KOPT-K1 (cell line): ENCODE results near the gene PRDM13.
"Not testable (repeated sequence)": the region's sequence is repeated elsewhere in the genome, so short reads cannot be mapped to it uniquely, and the experiment has no call there.

ENCODE experiments used
- H3K27ac ChIP-seq: fragments of 200-600 bp; sonication (generic); 2 replicates; pipeline ENCODE4 v1.5.1; 2016; ENCODE audit warnings: antibody characterized with exemption, mild to moderate bottlenecking, low read depth, low read length; ENCODE audit not compliant: poor library complexity, severe bottlenecking
- H3K36me3 ChIP-seq: fragments of 200-600 bp; sonication (generic); 2 replicates; pipeline ENCODE4 v1.5.1; 2017; ENCODE audit warnings: antibody characterized with exemption, mild to moderate bottlenecking, low read length, moderate library complexity; ENCODE audit not compliant: insufficient read depth
- H3K9me3 ChIP-seq: fragments of 200-600 bp; sonication (generic); 2 replicates; pipeline ENCODE4 v1.5.1; 2017; ENCODE audit warnings: antibody characterized with exemption, low read length, mild to moderate bottlenecking; ENCODE audit not compliant: insufficient read depth, poor library complexity, severe bottlenecking

PRDM13 gene

DNA sequence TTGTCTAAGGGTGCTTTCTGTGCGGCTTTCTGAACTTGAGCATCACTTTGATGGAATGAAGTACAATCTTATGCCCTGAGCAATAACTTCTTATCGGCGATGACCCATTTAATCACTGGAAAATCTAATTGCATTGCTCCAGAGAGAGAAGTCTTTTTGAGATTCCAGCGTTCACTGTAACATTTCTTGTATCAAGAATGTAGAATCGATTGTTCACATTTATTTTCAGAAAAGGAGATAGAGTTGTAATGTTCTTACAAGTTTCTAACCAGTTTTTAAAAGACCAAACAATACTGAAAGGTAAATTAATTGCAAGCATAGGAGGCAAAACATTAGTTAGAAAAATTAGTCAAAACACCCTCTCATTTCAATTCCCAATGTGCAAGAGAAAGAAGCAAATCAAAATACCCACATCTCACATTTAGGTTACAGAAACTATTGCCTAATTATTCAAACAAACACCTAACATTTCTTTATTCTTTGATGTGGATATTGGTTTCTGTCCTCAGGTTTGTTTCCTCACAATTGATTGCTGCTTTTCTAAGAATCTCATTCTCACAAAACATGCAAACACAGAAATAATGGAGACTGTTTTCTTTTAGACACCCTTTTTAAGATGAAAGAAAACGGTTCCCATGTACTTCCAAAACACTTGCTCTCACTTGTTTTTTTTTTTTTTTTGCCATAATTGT lies 14.8 kb upstream of the PRDM13 start:
- Histone ChIP-seq H3K36me3 (no peaks in the 10 kb centered on the region), H3K9me3 (no peaks in the 10 kb centered on the region), H3K27ac (no peak overlapping the region)

DNA sequence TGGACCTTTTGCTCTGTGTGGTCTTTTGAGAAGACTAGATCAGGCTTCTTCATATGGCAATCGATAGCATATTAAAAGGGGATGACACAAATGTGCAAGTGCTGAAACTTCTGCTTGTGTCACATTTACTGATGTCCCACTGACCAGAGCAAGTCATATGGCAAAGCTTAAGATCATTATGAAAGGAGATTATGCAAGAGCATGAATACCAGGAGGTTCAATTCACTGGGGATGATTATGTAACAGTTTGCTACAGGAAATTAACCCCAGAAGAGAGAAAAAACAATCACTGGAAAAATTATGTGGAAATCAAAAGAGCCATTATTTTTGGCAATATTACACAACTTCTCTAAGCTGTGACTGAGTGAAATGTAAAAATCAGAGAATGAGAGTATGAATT lies 13.7 kb upstream of the PRDM13 start:
- H3K27ac ChIP-seq = no peak overlapping the region
- no peaks in the 10 kb centered on the region for H3K9me3 ChIP-seq

DNA sequence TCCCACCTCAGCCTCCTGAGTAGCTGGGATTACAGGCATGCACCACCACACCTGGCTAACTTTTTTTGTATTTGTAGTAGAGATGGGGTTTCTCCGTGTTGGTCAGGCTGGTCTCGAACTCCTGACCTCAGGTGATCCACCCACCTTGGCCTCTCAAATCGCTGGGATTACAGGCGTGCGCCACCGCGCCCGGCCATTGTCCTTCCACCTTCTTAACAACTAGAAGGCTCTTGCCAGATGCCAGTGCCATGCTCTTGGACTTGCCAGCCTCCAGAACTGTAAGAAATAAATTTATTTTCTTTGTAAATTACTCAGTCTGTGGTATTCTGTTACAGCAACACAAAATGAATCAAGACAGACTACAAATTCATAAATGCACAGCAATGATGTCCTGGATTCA lies 11.9 kb upstream of the PRDM13 start:
- not testable (repeated sequence) for H3K27ac ChIP-seq, H3K36me3 ChIP-seq, H3K9me3 ChIP-seq

More for the DNA sequence above, 13.7 kb upstream of the PRDM13 start:
- no peaks in the 10 kb centered on the region for H3K36me3 ChIP-seq

DNA sequence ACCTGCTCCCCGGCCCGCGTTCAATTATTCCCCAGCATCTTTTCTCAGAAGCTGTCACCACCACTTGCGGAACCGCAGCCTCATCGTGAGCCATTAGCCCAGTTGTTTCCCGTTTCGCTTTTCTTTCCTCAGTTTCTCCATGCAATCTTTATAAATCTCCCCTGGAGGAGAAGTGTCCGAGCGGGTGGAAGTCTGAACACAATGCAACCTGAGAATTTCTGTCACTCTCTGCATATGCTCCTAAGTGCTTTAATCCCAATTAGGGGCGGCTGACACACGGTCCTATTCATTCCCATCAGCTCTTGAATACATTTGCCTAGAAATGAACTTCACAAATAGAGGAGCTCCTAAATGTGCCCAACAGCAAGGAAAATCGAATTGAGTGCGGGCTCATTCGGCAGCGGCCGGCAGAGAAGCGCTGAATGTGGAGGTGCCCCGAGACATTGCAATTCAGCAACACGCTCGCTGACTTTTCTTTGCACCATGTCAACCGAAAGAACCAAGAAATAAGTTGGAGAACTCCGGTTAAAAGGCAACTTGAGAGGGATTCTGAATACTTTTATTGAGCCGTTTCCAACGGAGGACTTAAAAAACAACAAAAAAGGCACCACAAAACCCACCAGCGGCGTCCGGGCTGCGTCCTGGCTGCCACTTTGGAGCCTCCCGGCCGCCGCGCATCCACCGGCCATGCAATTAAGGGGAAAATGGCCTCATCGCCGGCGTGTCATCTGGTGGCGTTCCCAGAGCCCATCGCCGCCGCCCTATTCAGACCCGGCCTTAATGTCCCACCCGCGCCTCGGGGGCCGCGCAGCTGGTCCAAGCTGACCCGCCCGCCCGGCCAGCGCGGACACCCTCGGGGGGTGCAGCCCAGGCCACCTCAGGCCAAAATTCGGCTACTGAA lies 3.9 kb upstream of the PRDM13 start:
- Histone ChIP-seq H3K9me3 (no peaks in the 10 kb centered on the region), H3K27ac (no peak overlapping the region), H3K36me3 (no peaks in the 10 kb centered on the region)

DNA sequence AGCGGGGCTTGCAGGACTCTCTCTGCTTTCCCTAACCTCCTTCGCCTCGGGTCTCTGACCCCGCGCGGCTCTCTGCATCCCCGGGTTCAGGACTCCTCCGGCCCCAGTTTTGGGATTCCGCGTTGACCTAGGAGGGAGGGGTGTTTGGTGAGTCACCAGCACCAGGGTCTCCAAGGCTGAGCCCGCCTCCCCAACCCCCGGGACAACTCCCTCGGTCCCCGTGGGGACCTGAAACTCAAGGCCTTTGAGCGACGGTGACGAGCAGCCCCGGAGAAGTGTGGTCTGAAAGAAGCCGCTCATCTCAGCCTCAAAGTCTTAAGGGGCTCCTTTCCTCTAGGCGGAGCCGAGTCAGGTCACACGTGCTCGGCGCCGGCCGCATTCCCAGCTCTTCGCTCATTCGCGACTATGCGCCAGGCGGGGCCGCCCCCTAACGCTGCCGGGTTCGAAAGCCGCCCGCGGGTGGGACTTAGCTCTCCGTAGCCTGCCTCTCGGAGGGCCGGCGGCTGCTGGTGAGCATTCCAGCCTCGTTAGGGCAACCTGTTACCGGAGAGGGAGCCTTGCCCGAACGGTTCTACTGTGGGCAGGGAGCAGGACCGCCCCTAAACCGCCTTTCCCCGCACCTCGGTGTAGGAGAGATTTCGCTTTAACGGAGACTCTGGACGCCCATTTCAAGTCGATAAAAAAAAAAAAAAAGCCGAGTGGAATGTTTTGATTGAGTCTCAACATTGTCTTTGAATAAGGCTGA lies 3.0 kb upstream of the PRDM13 start:
- Histone ChIP-seq H3K27ac (no peak overlapping the region), H3K9me3 (no peaks in the 10 kb centered on the region), H3K36me3 (no peaks in the 10 kb centered on the region)

DNA sequence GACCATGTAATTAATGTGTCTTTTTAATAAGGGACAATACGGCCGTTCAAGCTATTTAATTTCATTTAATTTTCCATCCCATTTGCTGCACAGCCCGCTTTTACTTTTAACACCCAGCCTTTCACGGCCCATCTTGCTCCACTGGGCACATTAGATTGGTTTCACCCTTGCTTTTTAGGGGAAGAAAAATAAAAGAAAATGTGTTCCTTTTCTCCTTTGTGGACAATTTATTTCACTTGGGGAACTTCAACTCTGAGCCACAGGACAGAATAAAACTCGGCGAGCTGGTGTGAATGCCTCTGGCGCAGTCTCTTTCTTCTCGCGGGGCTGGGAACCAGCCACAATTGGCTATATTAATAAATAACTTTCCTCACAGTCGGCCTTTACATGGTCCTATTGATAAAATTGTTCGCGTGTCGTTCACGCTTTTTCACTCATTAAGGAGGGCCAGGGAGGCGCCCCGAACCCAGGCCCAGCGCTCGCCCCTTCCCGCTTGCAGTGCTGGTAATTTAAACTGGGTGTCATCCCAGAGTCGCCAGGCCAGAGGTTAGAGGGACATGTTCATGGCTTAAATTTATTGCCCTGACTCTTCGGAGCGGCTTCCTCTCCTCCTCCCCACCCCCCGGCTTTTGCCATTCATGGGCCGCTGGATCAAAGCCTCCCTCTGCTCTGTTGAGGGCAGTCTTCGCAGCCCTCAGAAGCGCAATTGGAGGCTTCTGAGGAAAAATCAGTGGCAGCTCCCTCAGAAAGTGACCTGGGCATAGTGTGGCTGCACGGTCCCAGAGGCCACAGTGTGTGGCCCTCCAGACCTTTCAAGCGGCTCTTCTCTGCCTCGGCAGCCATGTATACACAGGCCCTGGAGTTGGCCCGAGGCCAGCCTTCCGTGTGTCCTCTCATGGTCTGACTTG lies 2.2 kb upstream of the PRDM13 start:
- Histone ChIP-seq H3K9me3 (no peaks in the 10 kb centered on the region), H3K27ac (no peak overlapping the region)

DNA sequence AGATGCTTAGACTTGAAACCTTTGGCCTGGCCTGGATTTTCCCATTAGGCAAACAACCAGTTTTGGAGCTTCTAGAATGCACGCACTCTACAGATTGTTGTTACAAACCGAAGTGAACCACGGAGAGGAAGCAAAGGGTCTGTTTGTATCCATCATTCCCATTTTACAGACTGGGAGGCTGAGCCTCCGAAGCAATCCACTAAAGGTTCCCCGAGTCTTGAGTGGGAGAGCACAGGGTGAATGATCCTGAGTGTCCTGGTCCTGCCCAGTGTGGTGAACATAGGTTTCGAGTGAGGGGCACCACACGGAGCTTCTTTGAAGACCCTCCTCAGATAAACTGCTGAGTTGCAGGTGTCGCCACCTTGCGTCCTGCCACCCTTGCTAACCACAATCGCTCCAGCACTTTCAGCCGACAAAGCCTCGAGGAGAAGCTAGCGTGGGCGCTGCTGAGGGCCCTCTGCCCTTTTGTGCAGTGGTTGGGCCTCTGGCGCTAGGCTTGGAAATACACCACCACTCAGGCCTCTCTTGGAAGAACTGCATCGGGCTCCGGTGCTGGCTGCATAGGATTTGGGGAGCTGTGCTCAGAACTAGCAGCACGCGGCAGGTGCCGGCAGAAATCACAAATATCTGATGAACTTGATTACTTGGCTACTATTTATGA lies 1.4 kb upstream of the PRDM13 start:
- Histone ChIP-seq H3K36me3 (no peaks in the 10 kb centered on the region), H3K27ac (no peak overlapping the region), H3K9me3 (no peaks in the 10 kb centered on the region)

More for the DNA sequence above, 2.2 kb upstream of the PRDM13 start:
- H3K36me3 ChIP-seq = no peaks in the 10 kb centered on the region

DNA sequence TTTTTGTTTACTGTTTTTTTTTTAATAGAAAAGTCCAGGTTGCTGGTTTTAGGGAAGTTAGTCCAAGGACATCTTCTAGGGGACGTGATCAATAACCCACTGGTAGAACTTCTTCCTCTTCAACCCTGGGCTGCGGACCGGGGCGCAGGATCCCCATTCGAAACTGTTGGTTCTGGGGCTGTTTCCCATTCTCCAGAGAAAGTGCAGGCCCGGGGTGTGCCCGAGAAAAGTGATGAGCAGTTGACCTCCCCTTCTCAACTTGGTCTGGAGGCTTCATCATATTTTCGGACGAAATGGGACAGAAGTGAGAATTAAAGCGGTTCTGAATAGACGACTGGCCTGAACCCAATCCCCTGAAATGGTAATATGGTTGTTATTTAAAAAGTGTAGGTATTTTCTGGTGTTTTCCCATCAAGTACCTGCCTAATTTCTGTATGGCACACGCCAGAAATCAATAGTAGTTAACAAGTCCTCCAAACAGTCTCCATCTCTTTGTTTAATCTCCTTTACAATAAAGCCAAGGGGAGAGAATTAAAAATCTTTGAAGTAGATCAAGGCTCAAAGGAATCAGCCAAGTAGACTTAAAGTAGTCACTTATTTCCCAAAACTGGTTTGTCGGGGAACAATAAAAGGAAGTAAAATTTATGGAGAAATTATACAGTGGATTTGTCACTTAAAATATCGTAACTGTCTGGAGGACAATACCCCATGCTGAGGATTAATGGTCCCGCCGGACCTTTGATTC lies 550 bp upstream of the PRDM13 start:
- Histone ChIP-seq H3K36me3 (no peaks in the 10 kb centered on the region), H3K9me3 (no peaks in the 10 kb centered on the region)

DNA sequence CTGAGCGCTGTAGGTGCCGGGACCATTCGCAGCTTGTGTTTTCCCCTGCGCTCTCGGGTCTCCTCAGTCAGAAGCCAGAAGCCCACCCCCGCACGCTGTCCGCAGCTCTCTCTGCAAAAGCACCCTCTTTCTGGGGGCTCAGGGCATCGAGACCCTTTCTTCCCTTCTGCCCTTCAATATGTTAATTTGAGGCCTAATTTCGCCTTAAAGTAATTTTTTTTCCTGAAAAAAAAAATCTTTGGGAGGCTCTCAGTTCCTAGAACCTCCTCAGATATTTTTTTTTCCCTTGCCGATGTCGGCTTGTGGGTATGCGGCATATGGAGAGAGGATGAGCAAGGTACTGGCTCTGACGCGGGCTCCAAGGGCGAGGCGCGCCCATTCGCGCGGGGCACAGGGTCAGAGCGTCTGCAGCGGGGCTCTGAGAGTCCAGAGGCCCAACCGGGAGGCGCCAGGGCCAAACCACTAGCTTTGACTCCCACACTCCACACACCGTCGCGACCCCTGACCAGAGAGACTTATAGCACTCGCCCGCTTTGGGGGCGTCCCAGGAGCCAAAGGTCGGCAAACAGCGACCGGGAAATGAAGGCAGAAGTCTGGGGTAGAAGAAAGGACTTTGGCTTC lies 893 bp downstream of the PRDM13 start:
- H3K9me3 ChIP-seq = no peaks in the 10 kb centered on the region
- no peak overlapping the region for H3K27ac ChIP-seq
- H3K36me3 ChIP-seq = no peaks in the 10 kb centered on the region

More for the DNA sequence above, 550 bp upstream of the PRDM13 start:
- no peak overlapping the region for H3K27ac ChIP-seq

DNA sequence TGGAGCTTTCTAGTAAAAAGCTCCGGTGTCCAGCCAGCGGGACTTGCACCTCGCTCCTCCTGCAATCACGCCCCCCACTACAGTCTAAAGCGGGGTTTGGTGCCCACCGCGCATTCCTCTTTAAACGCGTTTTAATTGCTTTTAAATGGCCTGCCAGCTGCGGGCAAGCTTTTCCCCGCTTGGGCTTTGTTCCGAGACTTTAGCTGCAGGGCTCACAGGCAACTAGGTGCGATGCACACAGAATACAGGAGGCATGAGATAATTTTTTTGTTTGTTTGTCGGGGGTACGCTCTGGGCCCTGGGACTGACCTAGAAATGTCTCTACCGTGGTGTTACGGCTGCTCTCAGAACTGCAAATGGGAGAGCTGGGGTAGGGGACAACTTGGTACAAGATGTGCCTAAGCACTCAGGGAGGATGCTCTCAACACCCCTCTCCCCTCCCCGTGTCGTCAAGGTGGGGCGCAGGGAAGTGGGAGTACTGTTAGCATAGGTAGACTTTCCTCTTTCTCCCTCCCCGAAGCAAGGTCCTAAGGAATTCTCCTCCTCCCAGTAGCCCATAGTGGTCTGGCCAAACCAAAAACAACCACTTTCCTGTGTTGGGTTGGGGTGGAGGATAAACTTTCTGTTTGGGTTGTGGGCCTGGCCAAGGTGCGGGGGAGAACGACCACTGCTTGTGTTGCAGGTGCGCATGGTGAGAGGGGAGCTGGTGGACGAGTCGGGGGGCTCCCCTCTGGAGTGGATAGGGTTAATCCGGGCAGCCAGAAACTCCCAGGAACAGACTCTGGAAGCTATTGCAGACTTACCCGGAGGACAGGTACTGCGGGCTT lies 1.6 kb downstream of the PRDM13 start:
- H3K9me3 ChIP-seq = no peaks in the 10 kb centered on the region
- no peaks in the 10 kb centered on the region for H3K36me3 ChIP-seq
- H3K27ac ChIP-seq = no peak overlapping the region

DNA sequence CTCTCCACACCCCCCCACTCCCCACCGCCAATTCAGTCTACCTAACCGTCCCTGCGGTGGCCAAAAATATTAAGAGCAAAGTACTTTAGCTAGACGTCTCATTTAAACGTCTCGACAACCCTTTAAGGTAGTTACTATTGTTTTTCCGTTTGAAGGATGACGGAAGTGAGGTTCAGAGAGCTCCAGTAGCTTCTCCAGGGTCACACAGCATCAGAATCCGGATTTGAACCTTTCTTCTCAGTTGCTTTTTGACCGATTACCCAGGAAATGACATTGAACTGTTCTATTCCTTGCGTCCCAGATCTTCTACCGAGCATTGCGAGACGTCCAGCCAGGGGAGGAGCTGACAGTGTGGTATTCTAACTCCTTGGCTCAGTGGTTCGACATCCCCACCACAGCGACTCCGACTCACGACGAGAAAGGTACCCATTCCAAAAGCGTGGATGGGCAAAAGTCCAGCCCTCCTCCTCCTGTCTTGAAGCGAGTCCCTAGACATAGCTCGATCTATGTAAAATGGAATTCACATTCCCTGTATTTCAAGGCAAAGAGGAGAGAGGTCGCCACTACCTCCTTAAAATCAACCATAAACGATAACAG lies 2.4 kb downstream of the PRDM13 start:
- H3K9me3 ChIP-seq = peaks cover 5% of the 10 kb centered on the region
- no peak overlapping the region for H3K27ac ChIP-seq

DNA sequence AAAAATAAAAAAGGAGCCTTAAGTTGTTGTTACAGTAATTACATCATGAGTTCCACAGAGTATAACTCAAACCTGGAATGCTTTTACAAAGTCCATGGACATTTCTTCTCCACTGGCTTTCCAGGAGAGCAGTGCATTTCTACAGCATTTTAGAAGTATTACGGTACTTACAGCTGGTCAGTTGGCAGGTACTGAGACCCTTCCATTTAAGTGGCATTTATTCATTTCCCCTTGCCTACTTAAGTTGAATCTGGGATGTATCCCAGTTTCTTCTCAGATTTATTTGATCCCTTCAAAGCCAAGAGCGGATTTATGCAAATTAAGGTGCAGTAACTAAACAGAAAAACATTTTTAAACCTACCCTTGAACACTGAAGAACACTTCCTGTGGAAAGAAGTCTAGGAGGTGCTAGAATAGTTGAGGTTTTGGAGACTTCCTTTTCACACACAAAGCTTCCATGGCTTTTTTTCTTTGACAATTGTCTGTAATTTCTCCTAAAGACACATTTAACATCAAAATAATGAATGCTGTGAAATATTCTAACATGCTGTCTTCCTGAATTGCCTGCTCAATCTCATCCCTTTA lies 3.4 kb downstream of the PRDM13 start:
- H3K27ac ChIP-seq = no peak overlapping the region
- no peaks in the 10 kb centered on the region for H3K36me3 ChIP-seq
- peaks cover 10% of the 10 kb centered on the region for H3K9me3 ChIP-seq

More for the DNA sequence above, 2.4 kb downstream of the PRDM13 start:
- no peaks in the 10 kb centered on the region for H3K36me3 ChIP-seq
